GM21360 (cell line): Measurements from ENCODE around the gene FADD.

Source experiments
- ATAC-seq: cut with Tn5 transposase; IDR thresholded peaks from one replicate; pipeline ENCODE4 v1.9.1; 2021; ENCODE audit warnings: mild to moderate bottlenecking, moderate library complexity; ENCODE audit not compliant: unreplicated experiment

The FADD gene, protein sequence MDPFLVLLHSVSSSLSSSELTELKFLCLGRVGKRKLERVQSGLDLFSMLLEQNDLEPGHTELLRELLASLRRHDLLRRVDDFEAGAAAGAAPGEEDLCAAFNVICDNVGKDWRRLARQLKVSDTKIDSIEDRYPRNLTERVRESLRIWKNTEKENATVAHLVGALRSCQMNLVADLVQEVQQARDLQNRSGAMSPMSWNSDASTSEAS

DNA sequence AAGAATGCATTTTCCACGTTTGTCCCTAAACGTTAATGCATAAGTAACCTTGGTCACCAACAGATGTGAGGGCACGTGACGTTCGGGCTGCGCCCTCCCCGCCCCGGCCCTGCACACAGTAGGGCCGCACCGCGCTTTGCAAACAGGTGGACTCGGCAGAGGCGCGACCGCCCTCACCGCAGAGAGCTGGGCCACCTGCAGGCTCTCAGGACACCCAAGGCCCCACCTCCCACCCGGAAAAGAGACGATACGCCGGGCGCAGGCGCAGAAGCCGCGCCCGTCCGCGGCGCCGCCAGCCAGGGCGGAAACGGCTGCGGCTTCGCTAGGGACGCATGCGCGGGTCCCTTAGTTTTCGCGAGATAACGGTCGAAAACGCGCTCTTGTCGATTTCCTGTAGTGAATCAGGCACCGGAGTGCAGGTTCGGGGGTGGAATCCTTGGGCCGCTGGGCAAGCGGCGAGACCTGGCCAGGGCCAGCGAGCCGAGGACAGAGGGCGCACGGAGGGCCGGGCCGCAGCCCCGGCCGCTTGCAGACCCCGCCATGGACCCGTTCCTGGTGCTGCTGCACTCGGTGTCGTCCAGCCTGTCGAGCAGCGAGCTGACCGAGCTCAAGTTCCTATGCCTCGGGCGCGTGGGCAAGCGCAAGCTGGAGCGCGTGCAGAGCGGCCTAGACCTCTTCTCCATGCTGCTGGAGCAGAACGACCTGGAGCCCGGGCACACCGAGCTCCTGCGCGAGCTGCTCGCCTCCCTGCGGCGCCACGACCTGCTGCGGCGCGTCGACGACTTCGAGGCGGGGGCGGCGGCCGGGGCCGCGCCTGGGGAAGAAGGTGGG, at the start of gene FADD:
Gene FADD (plus strand): TSS at position 377 of the 831 bp plus-strand sequence. CDS start 164 bp downstream, at position 541.
- ATAC-seq: peak; percentile 48

DNA sequence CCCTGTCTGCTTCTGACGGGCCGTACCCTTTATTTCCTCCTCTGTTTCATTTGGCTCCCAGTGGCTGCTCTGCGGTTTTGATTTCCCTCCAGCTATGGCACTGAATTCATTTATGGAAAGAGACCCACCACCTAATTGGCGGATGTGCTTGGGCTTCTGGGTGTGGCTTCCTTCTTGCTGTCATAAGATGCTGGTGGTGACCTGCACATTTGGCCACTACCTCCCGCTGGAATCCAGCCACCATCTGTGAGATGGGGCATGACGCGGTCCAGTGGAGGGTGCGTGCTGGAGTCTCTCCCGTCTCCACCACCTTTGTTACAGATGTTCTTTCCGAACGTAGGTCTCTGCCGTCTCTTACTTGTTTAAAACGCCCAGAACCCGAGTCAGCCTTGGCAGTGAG, 47.7 kb upstream of the FADD start:
- no peak for ATAC-seq

DNA sequence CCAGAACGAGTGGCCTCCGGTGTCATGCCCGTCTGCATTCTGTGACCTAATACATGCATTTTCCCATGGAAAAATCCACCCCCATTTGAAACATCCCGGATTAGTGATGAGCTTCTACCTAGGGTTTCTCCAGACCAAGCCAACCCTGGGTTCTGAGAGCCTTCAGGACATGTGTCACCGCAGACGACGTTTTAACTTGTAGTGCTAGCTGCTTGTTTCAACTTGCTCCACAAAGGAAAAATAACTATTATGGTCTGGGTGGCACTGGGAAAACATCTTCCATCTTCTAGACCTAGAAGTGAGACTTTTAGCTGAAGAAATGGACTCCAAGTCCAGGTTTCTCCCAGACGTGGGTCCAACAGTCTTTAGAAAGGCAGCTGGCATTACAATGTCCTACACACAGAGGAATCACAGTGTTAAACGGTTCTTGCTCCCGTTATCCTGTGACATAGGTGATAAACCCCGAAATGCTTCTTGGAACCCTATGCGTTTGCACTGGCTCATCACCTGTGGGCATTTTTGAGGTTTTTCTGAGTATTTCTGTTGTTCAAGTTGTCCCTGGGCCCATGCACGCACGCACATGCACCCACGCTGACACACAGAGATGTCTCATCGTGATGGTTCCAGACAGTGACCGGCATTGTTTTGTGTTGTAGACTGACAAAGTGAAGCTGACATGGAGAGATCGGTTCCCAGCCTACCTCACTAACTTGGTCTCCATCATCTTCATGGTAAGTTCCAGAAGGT, 46.6 kb upstream of the FADD start:
- ATAC-seq: no peak

DNA sequence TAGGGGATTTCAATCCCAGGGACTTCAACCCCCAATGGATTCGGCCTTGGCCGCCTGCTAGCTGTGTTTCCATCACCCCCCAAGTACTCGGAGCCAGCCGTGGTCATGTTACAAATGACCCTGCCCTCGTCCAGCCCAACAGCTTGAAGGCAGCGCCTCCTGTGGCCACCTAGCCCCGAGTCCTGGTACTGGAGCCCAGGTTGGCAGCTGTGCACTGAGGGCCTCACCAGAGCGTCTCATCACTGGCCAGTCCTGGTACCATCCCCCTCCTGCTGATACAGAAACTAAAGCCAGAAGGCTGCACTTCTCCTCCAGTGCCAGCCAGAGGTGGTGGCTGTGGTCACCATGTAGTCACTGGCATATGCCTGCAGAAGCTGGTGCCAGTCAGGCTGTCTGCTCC, 44.9 kb upstream of the FADD start:
- ATAC-seq: no peak

DNA sequence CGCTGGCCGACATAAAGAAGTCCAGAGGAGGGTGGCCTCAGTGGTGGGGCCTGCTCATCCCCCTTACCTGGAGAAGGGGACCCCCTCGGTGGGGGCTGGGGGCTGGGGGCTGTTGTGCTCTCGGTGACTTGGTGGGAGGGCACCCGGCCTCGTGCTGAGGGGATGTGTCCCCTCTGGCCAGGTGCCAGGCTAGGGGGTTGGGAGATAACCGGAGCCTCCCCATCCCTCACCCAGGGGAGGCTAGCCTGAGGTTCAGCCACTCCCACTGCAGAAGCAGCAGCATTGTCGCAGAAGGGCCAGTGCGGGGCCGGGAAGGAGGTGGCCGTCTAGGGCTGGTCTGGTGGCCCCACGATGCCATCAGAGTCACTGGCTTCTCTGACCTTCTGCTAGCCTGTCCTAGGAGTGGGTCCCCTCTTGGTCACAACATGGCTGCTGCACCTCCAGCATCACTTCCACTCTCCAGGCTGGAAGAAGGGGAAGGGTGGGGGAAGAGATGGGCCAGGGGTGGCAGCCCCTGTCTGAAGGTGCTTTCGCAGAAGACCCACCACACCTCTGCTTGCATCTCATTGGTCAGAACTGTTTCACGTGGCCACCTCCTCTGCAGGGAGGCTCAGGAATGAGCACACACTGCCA, 44.2 kb upstream of the FADD start:
- ATAC-seq: no peak

DNA sequence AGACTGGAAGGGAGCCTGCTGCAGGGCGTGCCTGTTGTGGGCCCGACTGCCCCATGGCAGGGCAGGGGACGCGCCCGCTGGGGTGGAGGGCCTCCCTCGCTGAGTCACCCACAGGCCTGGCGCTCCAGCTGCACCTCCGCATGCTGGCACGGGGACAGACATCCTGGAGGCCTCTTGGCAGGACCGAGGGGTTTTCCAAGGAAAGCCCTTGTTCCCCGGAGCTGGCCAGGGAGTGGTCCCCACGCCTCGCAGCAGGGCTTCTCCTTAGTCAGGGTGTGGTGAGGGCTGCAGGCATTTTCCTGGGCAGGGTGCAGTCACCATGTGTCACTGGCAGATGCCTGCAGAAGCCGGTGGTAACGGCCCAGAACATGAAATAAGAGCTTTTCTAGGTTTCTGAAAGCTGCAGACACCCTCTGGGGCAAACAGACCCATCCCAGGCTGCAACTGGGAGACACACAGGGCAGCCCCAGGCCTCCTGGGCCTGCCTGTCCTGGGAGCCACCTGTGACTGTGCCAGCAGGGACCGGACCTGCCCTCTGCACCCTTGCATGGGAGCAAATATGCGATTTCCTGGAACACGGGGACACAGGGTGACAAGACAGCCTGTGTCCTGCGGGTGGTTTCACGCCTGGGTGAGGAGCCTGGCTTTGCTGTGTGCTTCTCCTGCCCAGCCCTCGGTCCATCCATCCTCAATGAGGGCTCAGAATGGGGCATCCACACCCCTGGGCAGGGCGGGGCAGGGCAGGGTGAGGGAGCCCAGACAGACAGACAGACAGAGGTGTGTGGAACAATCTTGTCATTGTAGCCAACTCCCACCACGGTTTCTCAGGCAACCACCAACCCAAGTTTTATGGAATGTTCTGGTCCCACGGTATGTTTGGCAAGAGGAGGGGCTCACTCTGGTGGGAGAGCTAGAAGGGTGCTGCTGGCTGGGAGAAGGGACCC, 43.2 kb upstream of the FADD start:
- ATAC-seq: no peak

DNA sequence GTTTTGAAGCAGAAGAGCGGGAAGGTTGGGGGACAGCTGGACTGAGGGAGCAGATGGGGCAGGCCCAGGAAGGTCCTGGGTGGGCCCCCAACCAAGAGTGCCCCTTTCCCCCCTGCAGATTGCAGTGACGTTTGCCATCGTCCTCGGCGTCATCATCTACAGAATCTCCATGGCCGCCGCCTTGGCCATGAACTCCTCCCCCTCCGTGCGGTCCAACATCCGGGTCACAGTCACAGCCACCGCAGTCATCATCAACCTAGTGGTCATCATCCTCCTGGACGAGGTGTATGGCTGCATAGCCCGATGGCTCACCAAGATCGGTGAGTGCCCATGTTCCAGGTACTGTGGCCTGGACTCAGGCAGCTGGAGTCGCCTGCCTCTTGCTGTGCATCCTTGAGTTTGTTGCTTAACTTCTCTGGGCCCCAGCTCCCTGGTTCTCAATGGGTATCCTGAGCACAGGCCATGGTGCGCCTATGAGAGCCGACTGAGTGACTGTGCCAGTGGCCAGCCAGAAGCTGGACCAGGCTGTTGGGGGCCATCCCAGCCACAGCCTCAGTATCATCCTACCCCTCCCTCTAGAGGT, 42.0 kb upstream of the FADD start:
- ATAC-seq: no peak

DNA sequence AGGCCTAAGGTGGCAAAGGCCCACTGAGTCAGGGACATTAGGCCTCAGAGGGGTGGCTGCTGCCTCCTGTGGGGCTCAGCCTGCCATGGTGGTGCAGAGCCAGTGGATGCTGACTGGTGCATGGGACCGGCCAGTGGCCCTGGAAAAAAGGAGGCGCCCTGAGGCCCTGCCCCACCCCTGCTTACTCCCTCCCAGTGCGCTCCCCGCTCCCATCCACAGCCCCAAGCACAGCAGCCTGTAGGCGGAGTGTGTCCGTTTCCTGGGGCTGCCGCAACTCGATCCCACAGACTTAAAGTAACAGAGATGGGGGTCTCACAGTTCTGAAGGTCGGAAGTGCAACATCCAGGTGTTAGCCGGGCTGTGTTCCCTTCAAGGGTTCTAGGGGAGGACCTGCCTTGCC, 38.4 kb upstream of the FADD start:
- no peak for ATAC-seq

DNA sequence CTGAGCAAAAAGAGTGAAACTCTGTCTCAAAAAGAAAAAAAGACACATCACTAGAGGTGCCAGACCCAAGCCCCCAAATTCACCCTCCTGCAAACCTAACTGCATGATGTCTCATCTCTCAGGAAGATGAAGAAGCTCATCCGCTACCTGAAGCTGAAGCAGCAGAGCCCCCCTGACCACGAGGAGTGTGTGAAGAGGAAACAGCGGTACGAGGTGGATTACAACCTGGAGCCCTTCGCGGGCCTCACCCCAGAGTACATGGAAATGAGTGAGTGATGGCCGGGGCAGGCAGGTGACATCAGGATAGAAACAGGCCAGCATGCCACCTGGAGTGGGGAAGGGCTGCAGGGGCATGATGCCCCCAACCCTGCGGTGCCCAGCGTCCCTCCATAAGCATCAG, 36.0 kb upstream of the FADD start:
- no peak for ATAC-seq

DNA sequence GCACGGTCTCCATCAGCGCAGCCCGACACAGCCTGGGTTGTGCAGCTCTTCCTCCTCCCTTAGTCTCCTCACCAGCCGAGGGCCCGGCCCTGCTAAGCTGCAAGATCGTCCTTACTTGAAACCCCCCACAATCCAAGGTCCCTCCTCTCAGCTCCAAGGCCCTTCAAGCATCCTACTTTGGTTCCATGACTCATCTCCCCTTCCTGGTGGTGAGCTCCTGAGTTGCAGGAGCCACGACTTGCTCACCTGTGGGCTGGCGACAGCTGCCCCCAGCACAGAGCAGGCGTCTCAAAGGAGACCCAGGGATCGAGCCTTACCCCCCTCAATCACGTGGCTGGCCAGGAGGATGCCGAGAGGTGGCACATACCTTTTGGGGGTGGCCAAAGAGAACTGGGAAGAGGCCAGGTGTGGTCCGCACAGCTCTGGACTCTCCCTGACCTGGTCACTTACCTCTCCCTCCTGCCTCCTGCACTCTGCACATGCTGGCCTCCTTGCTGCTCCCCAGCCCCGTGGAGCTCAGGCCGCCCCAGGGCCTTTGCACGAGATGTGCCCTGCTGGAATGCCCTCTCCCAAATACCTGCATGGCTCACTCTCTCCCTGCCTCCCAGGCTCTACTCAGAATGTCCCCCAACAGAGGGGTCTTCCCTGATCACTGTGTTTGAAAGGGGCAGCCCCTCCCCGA, 35.2 kb upstream of the FADD start:
- ATAC-seq: no peak

DNA sequence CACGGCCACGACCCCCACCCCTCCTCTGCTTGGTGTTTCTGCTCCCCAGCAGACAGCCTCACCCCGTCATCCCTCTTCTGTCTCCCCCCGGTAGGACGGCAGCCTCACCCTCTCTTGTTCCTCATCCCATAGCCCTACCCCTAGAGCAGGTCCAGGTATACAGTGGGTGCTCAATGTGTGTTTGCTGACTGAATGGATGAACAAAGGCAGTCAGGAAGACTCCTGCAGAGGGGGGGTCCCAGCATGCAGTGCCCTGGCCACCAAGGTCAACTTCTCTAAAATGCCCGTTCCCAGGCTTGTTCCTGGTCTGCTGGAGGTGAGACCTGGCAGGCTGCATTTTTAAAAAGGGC, 34.7 kb upstream of the FADD start:
- no peak for ATAC-seq

DNA sequence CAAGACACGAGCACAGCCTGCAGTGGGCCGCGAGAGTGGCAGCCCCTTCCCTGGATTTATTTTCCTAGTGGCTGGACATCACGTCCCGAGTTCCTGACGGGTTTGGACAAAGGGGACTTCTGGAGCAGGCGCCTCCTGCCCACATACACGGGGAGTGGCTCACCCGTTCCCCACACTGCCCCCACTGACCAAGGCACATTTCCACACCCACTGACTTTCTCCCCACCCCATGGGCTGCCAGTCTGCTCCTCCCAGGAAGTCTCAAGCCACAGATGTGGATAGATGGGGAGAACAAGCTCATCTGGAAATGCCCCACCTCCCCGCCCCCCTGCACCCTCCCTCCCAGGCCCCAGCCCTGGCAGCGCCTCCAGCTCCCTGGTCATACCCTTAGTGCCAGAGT, 34.0 kb upstream of the FADD start:
- ATAC-seq: no peak

DNA sequence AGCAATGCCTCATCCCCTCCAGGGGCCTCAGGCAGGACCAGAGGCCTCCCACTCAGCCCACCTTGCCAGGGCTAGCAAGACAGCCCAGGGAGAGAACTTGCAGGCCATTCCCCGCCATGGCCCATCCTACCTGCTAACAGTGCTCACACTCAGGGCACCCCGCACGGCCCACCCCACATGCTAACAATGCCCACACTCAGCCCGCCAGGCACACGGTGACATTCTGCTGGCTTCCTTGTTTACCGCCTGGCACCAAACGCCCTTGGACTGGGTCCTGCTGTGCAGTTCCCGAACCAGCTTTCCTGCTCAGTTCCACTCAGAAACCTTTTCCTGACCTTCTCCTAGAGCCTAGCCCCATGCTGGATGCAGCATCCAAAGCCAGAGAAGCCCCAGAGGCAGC, 33.5 kb upstream of the FADD start:
- no peak for ATAC-seq

DNA sequence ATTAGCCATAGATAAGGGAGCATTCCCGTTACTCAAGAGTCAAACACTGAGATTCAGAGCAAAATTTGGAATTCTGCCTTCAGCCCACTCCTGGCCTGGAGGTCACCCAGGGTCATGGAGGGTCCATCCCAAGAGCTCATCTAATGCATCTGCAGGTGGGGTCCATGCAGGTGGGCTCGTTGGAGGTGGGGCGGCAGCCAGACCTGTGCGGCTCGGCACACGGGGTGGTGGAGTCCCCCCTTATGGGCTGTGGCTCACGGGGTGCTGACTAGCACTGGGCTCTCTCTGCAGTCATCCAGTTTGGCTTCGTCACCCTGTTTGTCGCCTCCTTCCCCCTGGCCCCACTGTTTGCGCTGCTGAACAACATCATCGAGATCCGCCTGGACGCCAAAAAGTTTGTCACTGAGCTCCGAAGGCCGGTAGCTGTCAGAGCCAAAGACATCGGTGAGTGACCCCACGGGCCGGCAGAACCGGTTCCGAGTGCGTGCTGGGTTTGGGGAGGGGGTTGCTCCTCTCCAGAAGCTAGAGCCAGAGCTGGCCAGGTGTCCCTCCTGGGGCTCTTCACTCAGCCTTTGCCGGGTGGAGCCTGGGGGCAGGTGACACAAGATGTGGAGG, 32.4 kb upstream of the FADD start:
- no peak for ATAC-seq

DNA sequence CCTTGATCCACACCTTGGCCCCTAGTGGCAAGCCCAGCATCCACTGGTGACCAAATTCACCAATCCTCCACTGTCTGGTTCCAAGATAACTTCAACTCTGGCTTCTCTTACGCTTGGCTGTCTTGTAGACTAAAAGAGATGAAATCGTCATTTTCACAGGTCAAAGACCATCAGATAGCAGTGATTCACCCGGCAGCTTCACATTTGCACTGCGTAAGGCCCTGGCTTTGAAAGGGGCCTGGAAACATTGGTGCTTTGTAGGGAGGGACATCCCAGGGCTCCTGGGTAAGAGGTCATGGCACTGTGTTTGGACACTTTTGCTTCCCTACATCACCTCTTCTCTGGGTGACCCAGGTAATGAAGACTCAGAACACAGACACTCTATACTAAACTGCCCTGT, 30.1 kb upstream of the FADD start:
- ATAC-seq: no peak

DNA sequence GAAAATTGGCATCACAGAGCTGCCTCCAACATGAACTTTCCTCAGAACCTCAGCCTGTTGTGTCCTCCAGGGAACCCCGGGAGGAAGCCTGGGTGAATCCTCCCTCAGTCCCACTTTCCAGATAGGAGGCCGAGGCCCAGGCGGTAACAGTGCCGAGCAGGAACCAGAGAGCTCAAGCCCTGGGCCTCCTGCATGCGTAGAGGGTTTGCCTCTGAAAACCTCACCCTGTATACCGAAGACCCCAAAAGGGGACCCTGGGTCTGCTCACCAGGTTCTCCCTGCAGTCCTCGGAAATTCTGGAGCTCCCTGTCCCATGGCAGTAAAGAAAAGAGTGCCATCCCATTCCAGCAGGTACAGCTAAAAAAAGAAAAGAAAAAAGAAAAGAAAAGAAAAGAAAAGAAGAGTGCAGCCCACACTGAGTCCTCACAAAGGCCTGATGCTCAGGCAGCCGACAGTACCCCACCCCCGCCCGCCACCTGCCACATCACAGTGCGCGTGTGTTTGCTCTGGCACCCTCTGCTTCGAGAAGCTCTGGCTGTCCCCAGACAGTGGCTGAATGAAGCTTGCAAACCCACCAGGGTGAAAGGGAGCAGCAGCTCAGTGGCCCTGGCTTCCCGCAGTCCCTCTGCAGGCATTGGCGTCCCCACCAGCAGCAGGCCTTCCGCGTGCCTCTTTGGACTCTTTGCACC, 28.4 kb upstream of the FADD start:
- ATAC-seq: no peak

DNA sequence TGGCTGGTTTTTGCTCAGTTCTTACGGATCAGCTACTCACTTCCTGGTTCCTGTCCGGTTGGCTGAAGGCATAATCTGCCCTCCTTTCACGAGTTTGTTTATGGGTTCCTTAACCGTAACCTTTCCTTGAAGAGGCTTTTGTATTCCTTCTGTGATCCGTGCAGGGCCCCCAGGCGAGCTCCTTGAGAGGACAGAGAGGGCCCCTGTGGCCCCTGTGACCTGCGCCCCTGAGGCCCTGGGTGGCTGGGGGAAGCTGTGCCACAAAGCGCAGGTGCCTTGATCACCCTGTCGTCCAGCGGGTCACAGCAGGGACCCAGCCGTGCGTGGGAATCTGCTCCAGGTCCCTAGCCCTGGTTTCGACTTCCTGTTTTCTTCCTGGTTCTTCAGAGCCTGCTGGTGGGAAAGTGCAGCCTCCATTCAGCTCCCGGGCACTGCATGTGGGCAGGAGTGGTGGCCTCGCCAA, 27.8 kb upstream of the FADD start:
- ATAC-seq: no peak

DNA sequence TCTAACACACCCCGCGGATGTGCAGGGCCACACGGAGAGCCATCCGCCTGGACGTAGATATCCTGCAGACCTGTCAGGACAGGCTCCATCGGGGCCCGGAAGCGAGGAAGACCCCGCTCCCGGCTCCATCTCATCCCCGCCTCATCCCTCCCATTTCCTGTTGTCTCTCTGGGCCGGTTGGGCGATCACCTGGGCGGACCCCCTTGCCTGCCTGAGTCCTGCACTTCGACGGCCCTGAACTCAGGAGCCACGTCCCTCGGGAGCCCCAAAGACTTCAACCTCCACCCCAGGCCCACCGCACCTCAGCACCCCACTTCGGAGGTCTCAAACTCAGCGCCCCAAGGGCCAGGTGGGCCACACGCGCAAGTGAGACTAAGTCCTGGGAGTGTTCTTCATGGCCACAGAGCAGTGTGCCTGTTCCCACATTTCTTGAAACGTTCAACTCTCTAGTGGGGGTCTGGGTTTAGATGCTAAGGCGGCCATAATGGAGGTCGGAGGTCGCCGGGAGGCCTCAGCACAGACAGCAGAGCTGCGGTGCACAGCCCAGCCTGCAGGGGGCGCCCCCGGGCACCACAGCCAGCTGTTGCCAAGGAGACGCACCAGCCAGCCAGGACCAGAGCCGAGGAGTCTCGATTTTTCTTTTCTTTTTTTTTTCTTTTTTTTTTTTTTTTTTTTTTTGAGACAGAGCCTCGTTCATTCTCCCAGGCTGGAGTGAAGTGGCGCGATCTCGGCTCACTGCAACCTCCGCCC, 26.0 kb upstream of the FADD start:
- ATAC-seq: no peak
